ENCODE data around the gene SSTR3.
"Not testable (repeated sequence)": the region's sequence is repeated elsewhere in the genome, so short reads cannot be mapped to it uniquely, and the experiment has no call there.

SSTR3 gene

DNA sequence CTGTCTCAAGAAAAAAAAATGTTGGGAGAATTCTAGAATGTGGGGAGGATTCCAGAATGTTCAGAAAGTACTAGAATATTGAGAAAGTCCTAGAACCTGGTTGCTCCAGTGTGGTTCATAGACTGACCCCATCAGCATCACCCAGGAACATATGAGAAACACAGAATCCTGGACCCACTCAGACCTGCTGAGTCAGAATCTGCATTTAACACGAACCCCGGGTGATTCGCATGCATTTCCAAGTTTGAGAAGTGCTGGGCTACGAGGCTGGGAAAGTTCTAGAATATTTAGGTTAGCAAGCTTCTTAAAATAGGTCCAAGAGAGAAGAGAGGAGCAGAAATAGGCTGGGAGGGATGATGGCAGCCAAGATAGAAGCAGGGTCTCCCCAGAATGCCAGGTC, 30.6 kb downstream of the SSTR3 start:
- DNase-seq (ENCODE audit: low spot score): no peak

- DNase-seq (ENCODE audit: low spot score): no peak
Observed at GRCh38 chr22:37180531-37181231, 31.6 kb downstream of the SSTR3 start.

DNA sequence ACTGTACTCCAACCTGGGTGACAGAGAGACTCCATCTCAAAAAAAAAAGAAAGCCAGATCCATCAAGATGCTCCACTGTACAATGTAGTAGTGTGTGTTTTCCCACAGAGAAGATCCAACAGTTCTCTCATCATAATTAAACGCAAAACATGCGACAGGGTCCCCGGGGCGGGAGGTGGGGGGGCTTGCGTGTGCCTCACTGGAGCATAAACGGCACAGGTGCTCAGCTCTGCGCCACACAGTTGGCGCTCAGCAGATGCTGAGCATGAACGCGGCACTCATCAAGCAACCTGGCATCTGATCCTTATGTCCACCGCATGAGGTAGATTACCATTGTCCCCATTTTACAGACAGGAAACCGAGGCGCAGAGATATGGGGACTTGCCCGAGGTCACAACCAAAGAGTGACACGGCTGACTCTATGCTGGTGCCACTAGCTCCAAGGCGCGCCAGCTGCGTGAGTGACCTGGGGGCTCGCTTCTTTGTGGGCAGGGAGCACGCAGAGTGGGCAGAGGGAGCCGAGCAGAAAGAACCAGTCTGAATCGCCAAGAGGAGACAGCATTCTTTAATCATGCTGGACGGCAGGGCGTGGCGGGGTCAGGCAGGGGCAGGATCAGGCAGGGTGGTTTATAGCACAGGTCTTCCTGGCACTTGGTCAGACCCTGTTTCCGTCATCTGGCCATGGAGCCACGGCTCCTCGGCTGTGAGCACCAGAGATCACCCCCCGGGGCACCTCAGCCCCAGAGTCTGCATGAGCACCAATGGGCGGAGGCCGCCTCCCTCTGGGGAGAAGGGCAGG, 32.5 kb downstream of the SSTR3 start:
- no peak for DNase-seq (ENCODE audit: low spot score)

GRCh38 chr22:37179126-37179470, 33.2 kb downstream of the SSTR3 start:
- no peak for DNase-seq (ENCODE audit: low spot score)

DNA sequence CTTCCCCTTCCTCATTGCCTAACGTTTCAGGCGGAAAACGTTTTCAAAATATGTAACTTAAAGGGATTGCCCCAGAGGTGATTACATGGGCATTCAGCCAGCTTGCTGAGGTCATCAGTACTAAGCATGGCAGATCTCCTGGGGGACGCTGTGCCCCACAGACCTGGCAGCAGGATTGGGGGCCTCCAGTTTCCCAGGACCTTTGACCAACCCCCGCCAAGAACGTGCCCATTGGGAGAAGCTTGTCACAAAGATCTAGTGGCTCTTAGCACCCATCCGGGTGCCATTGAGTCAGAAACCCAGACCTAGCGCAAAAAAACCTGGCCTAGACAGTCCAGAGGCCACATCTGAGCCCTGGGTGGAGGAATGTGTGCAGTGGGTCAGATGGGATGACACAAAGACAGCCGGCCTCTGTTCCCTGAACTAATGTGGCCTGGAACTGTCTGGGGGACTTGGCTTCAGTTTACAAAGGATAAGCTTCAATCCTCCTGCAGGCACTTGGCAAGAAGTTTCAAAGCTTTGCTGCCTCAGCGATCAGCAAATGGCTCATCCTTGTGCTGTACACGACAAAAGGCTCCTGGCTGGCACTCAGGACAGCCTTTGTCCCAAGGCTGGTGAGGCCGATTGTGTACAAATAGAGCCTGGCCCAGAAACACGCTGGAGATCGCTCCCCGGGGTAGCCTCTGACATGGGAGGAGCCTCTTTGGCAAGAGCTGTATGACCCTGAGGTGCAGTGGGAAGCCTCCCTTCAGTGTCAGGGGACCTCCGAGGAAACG, 33.7 kb downstream of the SSTR3 start:
- DNase-seq (ENCODE audit: low spot score): no peak

GRCh38 chr22:37177755-37178154, 34.5 kb downstream of the SSTR3 start:
- DNase-seq (ENCODE audit: low spot score): no peak

- DNase-seq (ENCODE audit: low spot score): no peak
Observed at GRCh38 chr22:37177221-37177620, 35.1 kb downstream of the SSTR3 start.

- DNase-seq (ENCODE audit: low spot score): peak; percentile 82
Observed at GRCh38 chr22:37176464-37177061, 35.7 kb downstream of the SSTR3 start.

DNA sequence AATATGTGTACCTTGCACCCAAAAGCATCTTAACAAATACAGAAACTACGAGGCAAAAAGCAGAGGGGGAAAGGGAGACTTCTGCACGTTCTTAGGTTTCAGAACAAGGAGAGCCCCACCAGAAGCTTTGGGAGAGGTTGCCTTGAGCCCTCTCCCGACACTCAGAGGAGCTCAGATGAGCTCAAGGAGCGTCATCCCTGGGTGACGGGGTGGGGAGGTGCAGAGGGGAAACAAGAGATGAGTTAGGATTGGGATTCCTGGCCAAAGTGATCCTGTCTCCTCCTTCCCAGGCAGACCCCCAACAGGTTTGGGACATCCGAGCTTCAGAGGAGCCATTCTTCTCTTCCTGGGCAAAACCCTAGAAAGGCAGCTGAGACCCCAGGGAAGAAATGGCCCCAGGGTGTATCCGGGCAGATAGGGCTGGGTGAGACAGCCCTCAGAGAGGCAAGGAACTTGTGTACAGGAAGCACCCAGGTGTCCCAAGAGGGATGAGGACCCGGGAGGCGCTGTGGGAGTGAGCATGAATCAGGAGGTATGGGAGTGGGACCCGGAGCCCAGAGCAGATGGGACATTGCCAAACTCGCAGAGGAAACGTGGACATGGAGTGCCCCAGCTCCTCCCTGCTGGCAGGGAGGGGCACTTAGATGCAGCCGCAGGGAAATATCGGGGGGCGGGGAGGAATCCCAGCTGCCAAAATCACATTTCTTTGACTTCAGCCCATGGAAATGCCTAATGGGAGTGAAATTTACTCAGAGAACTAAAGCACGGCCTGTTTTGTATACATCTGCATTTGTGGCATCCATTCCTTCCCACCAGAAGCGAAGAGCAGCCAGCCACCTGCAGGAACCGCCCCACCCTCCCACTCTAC, 36.6 kb downstream of the SSTR3 start:
- DNase-seq (ENCODE audit: low spot score): no peak

DNA sequence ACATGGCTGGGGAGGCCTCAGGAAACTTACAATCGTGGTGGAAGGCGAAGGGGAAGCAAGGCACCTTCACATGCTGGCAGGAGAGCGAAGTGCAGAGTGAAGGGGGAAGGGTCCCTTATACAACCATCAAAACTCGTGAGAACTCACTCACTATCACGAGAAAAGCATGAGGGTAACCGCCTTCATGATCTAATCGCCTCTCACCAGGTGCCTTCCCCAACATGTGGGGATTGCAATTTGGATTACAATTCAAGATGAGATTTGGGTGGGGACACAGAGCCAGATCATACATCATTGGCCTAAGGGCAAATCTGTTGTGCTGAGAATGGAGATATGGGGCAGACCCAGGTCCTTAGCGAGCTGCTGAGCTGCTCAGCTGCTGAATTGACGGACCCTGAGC, 37.3 kb downstream of the SSTR3 start:
- no peak for DNase-seq (ENCODE audit: low spot score)

- no peak for DNase-seq (ENCODE audit: low spot score)
Observed at GRCh38 chr22:37173709-37174108, 38.6 kb downstream of the SSTR3 start.

DNA sequence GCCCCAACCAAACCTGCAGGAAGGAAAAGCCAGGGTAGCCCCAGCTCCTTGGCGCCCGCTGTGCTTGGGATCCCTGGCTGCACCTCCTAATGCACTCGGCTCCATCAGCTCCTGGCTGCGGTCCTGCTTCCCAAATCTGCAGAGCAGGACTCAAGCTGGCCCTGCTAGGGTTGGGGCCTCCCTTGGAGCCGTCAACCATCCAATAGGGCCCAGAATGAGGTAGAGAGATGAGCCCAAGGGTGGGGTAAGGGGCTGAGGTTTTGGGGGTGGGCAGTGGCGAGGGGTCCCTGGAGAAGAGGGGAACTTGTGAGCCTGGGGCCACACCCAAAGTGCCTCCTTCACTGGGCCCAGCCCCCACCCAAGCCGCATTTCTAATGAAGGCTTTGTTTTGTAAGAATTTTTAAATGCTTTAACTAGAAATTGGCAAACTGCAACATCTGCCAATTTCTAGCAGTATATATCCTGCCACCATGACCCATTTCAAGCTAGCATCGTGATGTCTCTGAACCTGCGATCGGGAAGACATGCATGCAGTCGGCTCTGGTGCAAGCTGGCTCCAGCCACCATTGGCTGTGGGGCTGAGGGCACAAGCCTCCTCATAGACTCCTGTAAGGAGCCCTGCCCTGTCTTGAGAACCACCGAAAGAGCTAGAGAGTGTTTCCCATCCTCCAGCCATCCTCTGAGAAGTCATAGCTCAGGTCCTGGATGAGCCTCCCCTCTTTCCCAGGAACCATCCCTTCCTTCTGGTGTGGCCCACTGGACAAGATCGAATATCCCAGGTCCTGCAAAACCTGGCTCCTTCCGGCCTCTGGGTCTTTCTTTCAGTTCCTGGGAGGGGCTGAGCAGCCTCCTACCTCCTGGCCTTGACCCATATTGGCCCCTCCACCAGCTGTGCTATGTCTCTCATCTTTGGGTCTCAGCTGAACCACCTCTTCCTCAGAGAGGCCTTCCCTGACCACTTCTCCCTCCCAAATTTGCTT, 39.7 kb downstream of the SSTR3 start:
- no peak for DNase-seq (ENCODE audit: low spot score)

DNA sequence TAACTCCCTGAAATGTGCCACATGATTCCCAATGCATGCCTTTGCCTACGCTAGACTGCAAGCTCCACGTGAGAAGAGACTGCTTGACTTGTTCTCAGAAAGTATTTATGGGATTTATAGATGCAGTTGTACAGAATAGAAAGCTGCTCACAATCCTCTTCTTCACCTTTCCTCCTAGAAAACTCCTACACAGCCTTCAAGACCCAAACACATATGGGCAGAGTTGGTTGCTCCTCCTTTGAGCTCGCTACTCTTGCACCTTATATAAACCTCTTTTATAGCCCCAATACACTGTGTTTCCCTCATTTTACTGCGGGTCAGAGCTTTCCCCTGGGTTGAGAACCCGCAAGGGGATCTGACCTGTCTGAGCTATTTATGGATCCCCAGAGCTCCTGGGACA, 40.6 kb downstream of the SSTR3 start:
- DNase-seq (ENCODE audit: low spot score): no peak

DNA sequence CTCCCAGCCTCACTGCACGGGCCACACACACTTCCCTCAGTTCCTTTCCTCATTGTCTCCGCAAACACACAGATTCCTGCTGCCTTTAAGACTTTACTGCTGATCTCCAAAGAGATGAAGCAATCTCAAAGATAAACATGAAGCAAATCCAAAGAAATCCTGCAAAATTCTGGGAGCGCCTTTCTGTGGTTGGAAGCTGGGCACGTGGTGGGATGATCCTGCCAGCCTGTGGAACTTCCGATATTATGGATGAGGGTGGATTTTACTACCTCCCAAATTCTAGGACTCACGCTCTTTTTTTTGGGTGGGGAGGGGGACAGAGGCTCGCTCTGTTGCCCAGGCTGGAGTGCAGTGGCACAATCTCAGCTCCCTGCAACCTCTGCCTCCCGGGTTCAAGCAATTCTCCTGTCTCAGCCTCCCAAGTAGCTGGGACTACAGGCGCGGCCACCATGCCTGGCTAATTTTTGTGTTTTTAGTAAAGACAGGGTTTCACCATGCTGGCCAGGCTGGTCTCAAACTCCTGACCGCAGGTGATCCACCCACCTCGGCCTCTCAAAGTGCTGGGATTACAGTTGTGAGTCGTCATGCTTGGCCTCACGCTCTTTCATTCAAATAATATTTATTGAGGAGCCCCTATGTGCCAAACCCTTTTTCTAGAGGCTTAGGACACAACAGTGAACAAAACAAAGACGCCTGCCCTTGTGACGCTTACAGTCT, 41.4 kb downstream of the SSTR3 start:
- not testable (repeated sequence) for DNase-seq (ENCODE audit: low spot score)

GRCh38 chr22:37169947-37170688, 42.2 kb downstream of the SSTR3 start:
- no peak for DNase-seq (ENCODE audit: low spot score)

- DNase-seq (ENCODE audit: low spot score): no peak
Observed at GRCh38 chr22:37169406-37169805, 42.9 kb downstream of the SSTR3 start.

DNA sequence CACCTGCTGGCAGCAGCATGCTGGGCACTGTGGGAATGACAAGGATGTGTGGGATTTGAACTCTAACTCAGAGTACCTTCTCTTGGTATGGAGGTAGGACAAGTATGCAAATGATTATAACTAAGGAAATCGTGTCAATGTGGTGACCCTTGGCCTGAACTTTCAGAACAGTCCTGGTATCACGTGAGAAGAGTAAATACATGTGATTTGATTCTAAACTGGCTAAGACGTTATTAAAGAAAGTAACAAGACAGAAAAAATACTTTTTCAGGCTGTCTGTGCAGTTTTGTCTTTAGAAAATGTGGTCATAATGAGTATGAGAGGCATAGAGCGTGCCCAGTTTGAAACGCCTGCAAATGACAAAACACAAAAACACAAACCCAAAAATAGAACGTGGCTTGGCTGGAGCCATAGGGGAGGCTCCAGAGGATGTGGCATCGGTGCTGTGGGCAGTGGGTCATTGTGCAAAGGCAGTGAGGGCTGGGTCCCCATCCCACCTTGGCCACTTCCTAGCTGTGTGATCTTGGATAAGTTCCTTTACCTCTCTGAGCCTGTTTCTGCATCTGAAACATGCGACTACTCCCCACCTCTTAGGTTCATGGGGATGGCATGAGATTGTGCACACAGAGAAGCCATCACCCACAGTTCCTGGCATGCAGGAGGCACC, 44.2 kb downstream of the SSTR3 start:
- no peak for DNase-seq (ENCODE audit: low spot score)
